GM18499 (cell line): Measurements from ENCODE around the gene NLRP1.
"Not testable (repeated sequence)": the region's sequence is repeated elsewhere in the genome, so short reads cannot be mapped to it uniquely, and the experiment has no call there.

Experiments used
- ATAC-seq: cut with Tn5 transposase; IDR thresholded peaks from one replicate; pipeline ENCODE4 v1.9.1; 2021; ENCODE audit warnings: moderate number of reproducible peaks; ENCODE audit not compliant: insufficient read depth, unreplicated experiment

The NLRP1 gene

GRCh38 chr17:5588584-5588983, 4.3 kb upstream of the NLRP1 start:
- ATAC-seq: no peak

GRCh38 chr17:5587438-5588032, 3.2 kb upstream of the NLRP1 start:
- no peak for ATAC-seq

GRCh38 chr17:5585836-5586521, 1.7 kb upstream of the NLRP1 start:
- no peak for ATAC-seq

GRCh38 chr17:5585287-5585794, 1.0 kb upstream of the NLRP1 start:
- ATAC-seq: no peak

- no peak for ATAC-seq
Measured at GRCh38 chr17:5583426-5584382, 605 bp downstream of the NLRP1 start.

GRCh38 chr17:5582209-5583185, 1.8 kb downstream of the NLRP1 start:
- ATAC-seq: no peak

GRCh38 chr17:5581655-5582054, 2.7 kb downstream of the NLRP1 start:
- ATAC-seq: no peak

- ATAC-seq: no peak
Measured at GRCh38 chr17:5580969-5581368, 3.3 kb downstream of the NLRP1 start.

DNA sequence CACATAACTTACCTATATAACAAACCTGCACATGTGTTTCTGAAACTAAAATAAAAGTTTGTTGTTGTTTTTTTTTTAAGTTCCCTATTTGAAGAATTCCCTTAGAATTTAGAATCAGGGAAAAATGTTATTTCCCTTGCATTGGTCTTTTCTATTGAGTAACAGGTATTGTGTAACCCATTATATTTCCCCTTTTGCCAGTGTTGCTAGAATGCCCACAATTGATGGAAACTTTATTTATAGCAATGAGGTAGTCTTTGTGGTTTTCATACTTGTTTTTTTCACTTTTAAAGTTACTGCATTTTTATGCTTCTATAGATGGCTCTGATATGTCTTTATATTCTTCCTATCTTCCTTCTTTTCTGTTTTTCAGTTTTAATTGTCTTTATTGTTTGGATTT, 3.9 kb downstream of the NLRP1 start:
- ATAC-seq: no peak

GRCh38 chr17:5578768-5579167, 5.5 kb downstream of the NLRP1 start:
- not testable (repeated sequence) for ATAC-seq

GRCh38 chr17:5573017-5573416, 11.3 kb downstream of the NLRP1 start:
- ATAC-seq: not testable (repeated sequence)

GRCh38 chr17:5571281-5571680, 13.0 kb downstream of the NLRP1 start:
- no peak for ATAC-seq

DNA sequence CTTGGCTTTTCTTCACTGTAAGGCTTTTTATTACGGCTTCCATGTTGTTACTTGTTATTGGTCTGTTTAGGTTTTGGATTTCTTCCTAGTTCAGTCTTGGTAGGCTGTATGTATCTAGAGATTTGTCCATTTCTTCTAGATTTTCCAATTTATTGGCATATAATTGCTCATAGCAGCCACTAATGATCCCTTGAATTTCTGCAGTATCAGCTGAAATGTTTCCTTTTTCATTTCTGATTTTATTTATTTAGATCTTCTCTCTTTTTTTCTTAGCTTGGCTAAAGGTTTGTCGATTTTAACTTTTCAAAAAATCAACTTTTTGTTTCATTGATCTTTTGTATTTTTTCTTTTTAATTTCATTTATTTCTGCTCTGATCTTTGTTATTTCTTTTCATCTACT, 18.5 kb downstream of the NLRP1 start:
- ATAC-seq: no peak

DNA sequence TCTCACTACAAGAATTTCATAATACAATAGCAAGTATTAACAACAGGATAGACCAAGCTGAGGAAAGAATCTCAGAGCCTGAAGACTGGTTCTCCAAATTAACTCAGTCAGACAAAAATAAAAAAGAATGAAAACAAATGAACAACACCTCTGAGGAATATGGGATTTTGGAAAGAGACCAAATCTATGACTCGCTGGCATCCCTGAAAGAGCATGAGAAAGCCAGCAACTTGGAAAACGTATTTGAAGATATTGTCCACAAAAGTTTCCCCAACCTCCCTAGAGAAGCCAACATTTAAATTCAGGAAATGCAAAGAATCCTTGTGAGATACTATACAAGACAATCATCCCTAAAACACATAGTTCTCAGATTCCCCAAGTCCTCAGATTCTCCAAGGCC, 20.9 kb downstream of the NLRP1 start:
- ATAC-seq: no peak

DNA sequence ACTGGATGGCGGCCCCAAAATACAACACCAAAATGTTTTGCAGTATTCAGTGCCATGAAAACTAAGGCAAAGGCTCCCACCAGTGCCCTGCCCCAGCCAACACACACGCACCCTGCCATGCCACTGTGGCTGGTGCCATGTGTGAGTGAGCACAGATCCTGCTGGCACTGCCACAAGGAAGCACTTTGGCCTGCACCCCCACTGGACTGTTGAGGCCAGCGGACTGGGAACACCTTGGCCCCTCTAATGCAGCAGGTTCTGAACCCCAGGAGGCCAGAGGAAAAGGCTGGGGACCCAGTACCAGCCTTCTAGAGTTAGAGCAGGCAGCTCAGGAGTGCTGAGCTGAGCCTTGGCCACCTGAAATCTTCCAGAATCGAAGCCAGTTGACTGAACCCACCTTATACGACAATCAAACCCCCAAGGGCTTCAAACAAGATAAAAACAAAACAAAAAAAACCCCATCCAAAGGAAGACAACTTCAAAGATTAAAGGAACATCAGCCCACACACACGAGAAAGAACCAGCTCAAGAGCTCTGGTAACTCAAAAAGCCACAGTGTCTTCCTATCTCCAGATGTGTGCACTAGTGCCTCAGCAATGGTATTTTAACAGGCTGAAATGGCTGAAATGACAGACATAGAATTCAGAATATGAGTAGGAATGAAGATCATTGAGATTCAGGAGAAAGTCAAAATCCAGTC, 21.5 kb downstream of the NLRP1 start:
- no peak for ATAC-seq

DNA sequence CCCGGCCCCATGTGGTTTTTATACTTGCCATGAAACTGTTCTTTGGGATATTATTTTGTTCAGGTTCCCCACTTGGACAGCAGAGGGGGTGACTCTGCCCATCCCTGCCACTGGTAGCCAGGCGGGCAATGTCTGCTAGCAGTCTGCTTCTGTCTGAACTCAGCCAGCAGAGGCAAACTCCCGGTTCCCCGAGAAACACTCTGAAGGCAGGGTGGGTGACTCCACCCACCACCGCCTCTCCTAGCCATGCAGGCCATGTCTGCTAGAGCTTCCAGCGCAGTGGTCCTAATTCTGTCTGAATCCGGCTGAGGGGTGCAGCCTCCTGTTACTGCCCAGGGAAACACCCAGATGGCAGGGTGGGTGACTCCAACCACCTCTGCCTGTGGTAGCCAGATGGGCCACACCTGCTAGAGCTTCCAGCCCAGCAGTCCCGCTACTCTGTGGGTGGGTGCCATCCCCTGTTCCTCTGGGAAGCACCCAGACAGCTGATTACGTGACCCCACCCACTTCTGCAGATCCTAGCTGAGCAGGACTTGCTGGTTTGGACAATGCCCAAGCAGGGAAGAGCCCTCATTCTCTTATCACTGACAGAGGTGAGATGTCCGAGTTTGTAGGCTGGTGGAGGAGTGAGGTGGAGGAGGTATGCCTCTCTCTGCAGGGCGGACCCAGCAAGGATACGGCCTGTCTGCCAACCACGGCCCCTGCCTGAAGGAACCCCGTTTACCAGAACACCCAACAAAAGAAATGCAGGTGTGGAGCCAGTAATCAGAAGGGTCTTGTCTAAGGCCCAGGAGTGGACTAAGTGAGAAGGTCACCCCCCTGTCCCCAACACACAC, 22.4 kb downstream of the NLRP1 start:
- ATAC-seq: no peak

- no peak for ATAC-seq
Measured at GRCh38 chr17:5560361-5560988, 23.8 kb downstream of the NLRP1 start.
